GM19467 (cell line): ENCODE measurements around the gene NPC2.

Experiments
- ATAC-seq: cut with Tn5 transposase; IDR thresholded peaks from one replicate; pipeline ENCODE4 v1.9.1; 2021; ENCODE audit warnings: mild to moderate bottlenecking, moderate library complexity; ENCODE audit not compliant: unreplicated experiment

Gene NPC2

DNA sequence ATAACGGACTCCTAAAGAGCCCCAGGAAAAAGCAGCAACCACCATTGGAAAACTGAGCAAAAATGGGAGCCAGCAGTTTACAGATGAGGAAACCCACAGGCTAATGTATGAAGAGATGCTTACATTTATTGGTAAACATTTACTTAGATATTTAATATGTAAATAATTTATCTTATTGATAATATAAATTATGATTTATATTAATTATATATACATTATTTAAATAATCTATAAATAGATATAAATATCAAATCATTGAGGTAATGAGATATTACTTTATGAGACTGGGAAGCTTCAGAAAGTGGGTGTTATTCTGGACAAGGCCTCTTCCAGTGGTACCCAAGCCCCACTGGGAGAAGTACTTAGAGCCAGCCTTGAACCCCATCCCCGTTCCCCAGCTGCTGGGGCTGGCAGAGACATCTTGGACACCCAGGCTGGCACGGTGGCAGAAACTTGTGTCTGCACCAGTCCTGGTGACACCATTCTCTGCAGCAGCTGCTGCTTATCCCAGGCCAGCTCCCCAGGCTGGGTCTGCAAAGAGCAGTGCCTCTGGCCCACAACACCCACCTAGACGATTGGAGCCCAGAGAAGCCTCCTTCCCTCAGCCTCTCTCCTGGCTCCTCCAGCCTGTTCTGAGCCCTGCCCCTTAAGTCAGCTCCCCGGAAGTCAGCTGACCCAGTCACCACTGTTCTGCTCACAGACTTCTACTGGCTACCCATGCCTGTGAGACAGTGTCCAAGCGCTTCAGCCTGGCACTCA, 26.4 kb upstream of the NPC2 start:
- no peak for ATAC-seq

DNA sequence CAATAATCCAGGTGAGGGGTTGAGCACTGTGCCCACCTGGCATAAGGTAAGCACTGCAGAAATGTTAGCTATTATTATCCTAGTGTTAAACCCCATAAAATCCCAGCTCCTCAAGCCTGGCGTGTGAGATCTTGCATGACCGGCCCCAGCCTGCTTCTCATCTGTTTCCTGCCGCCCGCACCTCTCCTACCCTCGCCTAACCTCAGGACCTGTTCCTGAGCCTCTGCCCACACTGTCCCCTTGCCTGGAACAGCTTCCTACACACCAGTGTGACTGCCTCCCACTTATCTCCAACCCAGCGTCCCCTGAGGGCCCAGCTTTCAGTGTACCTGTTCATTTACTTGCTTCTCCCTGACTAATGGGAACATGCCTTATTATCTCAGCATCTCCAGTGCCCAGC, 25.1 kb upstream of the NPC2 start:
- ATAC-seq = no peak

DNA sequence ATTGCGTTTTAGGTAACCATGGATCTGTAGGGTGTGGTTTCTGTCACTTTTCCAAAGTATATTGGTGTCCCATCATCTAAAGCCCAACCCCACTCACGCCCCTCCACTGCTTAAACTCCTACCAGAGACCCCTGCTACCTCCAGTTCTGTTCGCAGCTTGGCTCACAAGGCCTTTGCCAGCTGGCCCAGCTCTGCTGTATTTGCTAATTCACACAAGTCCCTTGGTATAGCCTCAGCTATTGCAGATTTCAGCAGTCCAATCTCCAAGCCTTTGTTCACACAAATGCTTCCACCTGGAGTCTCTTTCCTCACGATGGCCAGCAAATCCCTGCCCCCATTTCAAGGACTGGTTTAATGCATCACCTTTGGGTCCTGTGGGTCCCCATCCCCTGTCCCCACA, 24.6 kb upstream of the NPC2 start:
- ATAC-seq = no peak

DNA sequence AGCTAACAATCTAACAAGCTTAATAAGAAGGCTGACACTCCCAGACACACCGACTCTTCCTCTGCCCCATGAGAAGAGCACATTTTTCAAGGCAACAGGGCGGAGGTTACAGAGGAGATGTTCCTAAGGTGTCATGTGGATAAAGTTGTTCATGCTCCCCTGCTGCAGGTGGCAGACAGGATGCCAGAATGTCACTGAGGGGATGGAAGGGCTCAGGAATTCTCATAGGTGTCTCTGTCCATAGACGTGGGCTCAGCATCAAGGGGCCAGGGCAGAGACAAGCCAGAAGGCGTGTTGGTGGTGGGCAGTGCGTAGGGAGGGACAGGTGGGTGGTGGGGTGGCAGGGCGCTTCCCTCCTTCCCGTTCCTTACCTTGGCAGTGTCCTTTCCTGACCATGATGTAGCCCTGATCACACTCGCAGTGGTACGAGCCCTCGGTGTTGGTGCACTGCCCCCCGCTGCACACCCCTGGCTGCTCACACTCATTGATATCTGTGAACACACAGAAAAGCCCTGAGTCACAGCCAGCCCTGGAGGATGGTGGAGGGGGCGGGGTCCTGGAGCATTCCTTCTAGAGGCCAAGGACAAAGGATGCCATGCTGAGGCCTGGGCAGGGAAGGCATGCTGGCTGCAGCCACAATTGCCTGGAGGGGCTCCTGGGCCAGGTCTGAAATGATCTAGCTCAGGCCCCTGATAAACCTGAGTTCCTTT, 23.5 kb upstream of the NPC2 start:
- ATAC-seq = no peak

DNA sequence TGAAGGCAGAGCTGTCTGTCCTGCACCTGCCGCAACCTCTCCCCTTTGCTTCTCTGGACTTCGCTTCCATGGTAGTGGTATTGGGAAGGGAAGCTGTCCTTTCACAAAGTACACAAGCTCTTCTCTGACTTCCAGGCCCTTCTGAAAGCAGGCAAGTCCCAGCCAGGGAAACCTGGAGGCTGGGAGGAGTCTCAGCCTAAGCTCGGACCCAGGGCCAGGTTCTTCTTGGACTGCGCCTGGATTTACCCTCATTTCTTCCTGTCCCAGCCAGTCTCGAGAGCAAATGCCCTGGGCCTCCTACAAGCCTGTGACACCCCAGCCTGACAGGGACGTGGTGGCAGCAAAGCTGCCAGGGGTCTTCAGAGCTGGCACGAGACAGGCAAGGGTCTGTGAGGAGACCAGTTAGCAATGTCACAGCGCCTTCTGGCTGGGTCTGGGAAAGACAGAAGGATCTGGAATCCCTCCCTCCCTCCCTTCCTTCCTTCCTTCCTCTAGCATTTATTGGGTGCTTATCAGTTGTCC, 22.8 kb upstream of the NPC2 start:
- ATAC-seq = no peak

DNA sequence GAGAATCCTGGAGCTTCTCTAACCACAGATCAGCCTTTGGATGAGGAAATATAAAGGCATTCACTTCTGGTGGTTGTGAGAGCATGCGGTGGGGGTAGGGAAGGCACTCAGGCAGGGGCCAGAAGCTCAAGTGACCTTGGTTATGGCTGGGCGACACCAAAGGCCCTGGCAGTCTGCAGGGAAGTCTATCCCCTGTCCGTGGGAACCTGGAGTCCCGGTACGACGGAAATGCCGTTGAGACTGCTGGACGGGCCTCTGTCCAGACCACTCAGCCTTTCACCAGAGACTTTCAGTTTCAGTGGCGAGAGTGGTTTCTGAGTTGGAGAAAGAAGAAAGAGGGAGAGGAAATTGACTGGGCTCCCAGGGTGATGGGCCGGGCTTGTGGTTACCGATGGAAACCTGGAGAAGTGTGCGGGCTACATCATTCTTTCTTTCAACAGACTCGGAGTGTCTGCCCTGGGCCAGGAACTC, 21.4 kb upstream of the NPC2 start:
- ATAC-seq = no peak

DNA sequence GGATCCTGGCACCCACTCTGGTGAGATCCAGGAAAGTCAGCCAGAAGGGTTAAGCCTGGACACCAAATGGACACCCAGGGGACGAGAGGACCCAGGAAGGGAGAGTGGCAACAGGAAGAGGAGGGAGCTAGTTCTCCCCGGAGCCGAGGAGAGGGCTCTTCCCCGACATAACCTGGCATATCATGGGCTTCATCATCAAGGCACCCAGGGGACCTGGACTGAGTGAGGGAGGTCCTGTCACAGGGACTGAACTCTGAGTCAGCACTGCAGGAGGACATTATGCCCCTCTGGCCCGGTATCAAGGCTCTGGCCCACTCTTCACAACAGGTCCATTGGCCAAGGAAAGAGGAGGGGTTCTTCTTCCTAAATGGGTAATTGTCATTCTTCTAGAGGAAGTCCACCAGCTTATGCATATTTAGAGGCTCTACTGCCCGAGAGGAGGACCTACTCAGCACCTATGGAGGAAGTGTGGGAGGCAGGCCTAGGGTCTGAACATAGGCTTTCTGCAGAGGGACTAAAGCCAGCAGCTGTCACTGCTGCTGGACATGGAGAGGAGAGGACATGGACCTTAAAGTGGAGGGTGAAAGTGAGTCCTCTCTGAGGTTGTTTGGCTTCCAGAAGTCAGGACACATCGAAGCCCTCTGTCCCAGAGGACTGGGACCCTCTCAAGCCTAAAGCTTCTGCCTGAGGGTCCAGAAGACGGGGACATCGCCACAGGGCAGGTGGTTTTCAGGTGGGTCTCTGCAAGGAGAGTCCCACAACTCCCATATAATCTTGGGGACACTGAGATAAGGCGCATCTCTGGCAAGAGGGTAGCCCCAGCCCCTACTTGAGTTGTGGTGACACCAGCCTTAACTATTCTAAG, 19.1 kb upstream of the NPC2 start:
- ATAC-seq = no peak

DNA sequence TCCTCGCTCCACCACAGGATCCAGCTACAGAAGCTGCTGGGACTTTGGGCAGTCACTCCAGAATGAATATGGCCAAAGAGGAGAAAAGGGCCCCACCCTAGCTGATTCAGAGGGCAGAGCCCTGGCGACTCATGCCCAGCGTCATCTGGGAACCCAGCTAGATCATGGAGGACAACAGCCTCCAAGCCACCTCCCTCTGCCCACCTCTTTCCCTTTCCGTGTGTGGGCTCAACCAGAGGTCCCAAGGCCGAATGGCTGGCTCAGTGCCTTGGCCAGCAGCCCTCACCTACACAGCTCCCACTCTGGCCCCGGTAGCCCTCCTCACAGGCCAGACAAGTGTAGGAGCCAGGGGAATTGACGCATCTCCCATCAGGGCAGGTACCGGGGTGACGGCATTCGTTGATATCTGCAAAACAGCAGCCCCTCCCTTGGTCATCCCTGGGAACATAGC, 17.9 kb upstream of the NPC2 start:
- no peak for ATAC-seq

DNA sequence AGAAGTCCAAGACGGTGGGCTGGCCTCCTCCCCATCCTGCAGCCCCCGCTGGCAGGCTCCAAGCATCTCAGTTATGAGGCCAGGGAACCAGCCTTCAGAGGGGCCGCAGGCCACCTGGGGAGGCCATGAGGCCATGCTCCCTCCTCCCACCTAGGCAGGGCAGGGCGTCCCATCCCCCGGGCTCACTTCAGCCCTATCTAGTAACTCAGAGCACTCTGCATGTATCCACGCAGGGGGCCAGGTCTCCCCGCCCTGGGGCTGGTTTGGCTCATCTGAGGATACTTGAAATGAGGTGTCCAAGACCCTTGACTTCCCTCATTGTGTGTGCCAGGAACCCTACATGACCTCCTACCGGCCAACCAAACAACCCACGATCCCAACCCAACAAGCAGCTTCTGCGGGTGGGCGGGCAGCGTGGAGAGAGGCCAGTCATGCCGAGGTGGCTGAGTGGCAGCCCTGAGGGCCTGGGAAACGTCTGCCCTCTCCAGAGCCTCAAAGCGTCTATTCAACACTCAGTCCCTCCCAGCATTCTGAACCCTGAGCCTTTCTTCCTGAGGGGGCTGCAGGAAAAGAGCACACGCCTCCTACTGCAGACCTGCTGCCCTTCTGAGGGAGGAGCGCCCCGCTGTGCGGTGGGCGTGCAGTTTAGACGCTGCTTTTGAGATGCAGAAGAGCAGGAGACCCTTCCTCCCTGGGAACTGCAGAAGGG, 17.3 kb upstream of the NPC2 start:
- ATAC-seq = no peak

DNA sequence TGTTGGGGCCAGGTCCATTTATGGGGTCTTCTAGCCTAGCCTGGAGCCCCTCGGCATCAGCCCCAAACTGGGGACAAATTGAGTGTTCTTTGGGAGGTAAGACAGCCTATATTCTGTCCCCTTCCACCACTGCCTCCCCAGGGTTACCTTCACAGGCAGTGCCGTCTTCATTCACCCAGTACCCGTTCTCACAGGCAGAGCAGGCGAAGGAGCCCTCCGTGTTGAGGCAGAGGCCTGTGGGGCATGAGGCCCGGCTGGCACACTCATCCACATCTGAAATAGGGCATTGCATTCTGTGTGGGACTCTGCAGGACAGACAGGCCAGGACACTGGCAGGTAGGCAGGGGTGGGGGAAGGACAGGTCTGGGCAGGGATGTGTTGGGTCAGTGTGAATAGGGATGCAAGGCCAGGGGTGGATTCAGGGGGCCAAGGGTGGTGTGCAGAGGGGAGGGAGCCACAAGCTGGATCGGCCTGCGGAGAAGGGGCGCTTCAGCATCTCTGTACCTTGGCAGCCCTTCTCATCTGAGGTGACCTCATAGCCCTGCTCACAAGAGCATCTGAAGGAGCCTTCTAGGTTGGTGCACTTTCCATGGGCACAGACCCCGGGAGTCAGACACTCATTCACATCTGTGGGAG, 16.6 kb upstream of the NPC2 start:
- ATAC-seq = no peak

DNA sequence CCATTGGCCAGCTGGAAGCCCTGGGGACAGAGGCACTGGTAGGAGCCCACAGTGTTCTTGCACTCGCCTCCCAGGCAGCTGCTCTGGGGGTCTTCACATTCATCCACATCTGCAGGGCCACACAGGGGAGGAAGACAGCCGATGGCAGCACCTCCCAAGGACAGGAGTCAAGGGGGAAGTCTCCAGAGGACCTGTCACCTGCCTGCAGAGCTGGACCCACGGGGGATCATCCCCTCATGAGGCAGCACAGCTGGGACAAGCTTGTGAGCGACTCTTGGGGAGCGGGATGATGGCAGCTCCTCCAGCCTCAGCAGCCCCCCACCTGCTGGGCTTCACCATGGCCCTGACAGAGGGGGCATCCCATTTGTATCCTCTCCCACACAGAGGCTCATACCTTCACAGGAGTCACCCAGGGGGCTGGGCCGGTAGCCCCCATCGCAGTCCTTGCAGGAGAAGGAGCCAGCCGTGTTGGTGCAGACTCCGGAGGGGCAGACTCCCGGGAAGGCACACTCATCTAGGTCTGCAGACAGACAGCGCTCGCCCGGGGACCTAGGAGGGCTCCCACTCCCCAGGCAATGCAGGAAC, 15.8 kb upstream of the NPC2 start:
- ATAC-seq = no peak

DNA sequence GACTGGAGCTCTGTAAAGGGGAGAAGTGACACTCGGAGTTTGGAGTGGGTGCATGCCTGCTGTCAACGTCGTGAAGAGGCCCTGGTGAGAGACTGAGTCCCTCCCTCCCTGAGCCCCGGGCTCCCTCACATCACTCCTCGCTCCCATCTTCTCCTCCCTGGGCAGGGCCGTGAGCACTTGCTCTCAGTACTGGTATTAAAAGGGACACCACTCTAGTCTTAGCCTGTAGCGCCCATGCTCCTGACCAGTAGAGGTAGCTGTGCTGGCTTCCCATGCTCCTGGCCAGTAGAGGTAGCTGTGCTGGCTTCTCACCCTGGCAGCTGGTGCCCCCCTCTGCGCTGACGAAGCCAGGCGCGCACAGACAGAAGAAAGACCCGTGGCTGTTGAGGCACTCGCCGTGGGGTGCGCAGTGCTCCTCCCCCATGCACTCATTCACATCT, 15.2 kb upstream of the NPC2 start:
- no peak for ATAC-seq

DNA sequence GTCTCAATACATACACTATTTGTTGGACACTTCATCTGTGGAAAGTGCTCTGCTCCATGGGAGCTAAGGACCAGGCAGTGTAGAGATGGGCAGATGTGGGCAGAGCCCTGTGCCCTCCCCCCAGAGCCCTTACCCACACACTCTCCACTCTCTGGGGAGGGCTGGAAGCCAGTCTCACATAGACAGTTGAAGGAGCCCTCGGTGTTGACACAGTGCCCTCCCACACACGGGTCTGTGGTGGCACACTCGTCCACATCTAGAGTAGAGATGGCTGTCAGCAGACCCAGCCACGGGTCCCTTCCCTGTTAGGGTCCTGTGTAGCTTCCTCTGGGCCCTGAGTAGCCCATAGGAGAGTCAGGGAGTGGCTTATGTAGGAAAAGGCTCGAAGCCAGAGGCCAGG, 14.7 kb upstream of the NPC2 start:
- no peak for ATAC-seq

DNA sequence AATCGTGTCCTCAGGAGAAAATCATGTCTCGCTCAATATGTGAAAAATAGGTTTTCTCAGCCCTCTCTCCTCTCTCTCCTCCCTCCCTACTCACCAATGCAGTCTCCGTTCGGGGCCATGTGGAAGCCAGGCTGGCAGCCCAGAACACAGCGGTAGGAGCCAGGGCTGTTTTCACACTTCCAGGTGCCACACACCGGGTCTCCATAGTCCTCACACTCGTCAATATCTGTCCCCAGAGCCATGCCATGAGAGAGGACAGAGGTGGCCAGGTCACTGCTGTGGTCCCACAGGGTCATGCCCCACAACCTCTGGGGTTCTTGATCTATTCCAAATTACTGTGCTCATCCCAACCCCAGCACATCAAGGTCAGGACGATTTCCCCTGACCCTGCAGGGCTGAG, 14.0 kb upstream of the NPC2 start:
- no peak for ATAC-seq

DNA sequence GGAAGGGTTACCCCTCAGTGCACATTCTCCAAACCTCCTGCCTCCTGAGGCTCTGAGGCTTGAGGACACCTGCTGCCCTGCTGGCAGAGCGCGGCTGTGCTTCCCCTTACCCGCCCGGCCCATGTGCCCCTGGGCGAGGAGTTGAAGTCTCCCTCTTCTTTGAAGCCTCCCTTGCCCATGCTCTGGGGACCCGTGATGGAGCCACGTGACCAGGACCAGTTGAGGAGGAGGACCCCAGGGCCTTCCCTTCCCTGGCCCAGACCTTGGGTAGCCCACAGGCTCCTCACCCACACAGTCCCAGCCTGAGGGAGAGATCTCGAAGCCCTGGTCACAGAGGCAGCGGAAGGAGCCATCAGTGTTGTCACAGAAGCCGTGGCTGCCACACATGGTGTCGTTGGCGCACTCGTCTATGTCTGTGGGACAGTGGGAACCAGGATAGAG, 13.3 kb upstream of the NPC2 start:
- ATAC-seq = no peak

DNA sequence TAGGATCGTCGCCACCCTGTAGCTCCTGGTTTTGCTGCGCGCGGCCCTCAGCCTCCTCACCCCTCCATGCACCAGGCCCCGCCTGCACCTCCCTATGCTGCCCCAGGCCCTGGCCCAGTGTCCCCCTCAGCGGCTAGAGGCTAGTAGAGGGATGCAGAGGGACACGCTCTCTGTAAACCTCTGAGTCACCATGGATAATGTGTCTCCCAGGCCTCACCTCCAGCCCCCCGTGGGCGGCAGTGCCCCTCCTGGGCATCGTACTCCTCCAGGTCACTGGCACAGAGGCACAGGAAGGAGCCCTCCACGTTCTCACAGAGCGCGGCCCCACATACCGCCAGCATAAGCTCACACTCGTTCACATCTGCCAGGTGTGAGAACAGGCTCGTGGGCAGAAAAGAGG, 12.7 kb upstream of the NPC2 start:
- no peak for ATAC-seq

DNA sequence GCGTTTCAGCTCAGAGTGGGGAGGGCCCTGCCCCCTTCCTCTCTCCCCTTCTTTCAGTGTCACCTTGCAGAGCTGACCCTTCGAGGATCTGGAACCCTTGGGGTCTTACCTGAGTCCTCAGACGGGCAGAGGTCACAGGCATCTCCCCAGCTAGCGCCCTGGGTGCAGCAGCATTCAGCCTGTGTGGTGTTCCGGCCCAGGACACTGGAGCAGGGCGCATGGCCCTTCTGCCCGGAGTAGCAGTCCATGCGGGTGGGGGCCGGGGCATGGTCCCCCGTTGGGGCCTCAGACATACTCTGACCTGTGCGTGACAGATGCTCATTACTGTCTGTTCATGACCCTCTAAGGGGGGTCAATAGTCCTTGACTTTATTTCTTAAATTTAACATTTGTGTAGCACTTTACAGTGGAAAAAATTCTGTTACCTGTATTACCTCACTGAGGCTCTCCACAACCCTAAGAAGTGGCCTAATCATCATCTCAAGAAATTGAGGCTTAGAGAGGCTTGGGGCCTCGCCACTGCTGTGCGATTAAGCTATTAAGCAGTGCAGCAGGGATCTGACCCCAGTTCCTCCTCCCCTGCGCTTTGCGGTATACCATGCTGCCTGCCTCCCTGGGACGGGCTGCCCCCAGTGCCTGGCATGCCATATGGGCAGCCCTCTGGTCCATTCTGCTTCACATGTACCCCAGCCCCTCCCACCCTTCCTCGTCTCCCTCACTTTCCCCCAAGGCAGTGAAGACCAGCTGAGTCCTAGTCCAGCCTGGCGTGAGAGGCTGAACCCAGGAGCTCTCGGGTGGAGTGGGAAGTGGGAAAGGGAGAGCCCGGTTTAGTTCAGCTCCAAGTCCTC, 12.0 kb upstream of the NPC2 start:
- ATAC-seq = no peak

DNA sequence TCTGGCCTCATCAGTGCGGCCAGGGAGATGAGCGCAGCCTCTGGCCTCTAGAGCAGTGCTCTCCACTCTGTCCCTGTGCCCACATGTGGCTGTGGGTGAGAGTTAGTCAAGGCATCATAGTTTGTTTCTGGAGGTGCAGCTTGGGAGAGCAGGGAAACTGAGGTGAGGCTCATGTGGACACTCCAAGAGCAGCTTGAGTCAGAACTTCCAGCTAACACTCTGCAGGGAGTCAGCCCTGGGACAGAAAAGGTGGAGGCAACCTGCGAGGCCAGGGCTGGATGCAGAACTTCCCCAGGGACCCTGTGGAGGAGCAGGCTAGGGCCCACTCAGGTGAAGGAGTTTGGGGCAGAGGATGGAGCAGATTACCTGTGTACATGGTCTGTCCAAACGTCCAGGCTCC, 11.3 kb upstream of the NPC2 start:
- no peak for ATAC-seq

DNA sequence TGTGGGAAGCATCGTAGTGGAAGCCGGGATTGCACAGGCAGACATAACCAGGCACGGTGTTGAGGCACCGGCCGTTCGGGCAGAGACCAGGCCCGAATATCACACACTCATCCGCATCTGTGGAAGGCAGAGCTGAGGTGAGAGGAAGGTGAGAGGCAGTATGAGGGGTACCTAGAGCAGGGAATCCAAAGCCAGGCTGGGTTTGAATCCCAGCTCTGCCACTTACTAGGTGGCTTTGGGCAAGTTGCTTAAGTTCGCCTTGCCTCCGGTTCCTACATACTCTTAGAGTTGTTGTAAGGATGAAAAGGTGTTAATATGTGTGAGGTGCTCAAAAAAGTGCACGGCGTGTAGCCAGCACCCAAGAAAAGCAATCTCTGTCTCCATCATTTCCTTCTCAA, 10.8 kb upstream of the NPC2 start:
- ATAC-seq = no peak
